ENCODE data around the gene ZNF628.

DNA sequence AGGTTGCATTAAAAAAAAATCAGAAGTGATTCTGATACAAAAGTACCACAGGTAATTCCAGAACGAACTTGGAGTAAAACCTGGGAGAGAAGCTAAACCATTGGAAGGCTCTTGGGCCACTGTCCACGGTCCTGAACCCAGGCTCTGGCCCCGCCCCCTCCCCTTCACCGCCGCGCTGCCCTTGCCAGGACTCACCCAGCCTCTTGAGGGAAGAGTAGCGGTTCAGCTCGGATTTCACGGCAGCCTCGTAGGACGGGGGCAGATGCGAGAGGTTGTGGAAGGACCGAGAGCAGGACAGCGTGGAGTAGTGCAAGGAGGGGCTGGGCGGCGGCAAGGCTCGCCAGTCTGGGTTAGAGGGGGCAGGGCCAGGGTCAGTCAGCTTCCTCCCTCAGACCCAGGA, 39.0 kb upstream of the ZNF628 start:
- TF ChIP-seq CTCF (IDR thresholded peaks at IDR 0.05; ENCODE audit: insufficient read depth, low read length) (no peak), POLR2AphosphoS5 (IDR thresholded peaks at IDR 0.05; ENCODE audit: low read depth) (no peak), GABPA (IDR thresholded peaks at IDR 0.05; ENCODE audit: low read depth) (no peak), SPI1 (IDR thresholded peaks at IDR 0.05; ENCODE audit: borderline replicate concordance, low read depth) (no peak)
- TF ChIP-seq, protein P1, sequence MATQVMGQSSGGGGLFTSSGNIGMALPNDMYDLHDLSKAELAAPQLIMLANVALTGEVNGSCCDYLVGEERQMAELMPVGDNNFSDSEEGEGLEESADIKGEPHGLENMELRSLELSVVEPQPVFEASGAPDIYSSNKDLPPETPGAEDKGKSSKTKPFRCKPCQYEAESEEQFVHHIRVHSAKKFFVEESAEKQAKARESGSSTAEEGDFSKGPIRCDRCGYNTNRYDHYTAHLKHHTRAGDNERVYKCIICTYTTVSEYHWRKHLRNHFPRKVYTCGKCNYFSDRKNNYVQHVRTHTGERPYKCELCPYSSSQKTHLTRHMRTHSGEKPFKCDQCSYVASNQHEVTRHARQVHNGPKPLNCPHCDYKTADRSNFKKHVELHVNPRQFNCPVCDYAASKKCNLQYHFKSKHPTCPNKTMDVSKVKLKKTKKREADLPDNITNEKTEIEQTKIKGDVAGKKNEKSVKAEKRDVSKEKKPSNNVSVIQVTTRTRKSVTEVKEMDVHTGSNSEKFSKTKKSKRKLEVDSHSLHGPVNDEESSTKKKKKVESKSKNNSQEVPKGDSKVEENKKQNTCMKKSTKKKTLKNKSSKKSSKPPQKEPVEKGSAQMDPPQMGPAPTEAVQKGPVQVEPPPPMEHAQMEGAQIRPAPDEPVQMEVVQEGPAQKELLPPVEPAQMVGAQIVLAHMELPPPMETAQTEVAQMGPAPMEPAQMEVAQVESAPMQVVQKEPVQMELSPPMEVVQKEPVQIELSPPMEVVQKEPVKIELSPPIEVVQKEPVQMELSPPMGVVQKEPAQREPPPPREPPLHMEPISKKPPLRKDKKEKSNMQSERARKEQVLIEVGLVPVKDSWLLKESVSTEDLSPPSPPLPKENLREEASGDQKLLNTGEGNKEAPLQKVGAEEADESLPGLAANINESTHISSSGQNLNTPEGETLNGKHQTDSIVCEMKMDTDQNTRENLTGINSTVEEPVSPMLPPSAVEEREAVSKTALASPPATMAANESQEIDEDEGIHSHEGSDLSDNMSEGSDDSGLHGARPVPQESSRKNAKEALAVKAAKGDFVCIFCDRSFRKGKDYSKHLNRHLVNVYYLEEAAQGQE (IDR thresholded peaks at IDR 0.05; ENCODE audit: insufficient replicate concordance, low read depth) = peak; percentile 98

Data from HL-60 (cell line).